ENCODE data around the gene SPOP. TPM values are rescaled to one million over a fixed set of nuclear protein-coding genes. Genes with fewer than 3 reads are reported as not detected.

Gene SPOP
- total RNA-seq, 4 donors from 2014 or later = 72.2 to 81.3 (median 74.7) TPM

DNA sequence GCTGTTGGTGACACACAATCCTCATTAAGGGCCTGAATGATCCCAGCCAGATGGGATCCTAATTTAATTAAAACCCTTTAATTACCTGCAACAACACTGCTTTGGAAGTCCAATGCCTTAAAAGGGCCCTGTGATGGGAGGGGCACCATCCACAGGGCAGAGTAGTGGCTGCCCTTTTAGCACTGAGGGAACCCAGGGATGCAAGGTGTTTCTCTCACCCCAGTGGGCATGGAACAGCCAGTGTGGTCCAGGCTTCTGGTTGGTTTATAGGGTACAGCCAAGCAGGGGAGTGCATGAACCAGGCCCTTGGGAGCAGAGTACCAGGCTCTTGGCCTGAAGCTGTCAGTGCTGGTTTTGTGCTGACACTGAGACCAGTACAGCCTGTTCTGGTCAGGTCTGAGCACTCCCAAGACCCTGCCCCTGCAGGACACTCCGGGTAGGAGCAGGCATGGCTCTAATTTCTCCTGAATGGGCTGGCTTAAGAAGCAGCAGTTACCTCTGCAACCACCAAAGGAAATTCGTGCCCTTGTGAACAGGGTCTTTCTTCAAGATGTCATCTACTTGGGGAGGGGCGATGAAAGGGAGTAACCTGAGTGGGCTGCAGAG lies 92.4 kb downstream of the SPOP start:
- H3K27ac ChIP-seq = no peak overlapping the region
- TF ChIP-seq POLR2A (IDR thresholded peaks at IDR 0.05) = no peak
- TF ChIP-seq, protein P1, sequence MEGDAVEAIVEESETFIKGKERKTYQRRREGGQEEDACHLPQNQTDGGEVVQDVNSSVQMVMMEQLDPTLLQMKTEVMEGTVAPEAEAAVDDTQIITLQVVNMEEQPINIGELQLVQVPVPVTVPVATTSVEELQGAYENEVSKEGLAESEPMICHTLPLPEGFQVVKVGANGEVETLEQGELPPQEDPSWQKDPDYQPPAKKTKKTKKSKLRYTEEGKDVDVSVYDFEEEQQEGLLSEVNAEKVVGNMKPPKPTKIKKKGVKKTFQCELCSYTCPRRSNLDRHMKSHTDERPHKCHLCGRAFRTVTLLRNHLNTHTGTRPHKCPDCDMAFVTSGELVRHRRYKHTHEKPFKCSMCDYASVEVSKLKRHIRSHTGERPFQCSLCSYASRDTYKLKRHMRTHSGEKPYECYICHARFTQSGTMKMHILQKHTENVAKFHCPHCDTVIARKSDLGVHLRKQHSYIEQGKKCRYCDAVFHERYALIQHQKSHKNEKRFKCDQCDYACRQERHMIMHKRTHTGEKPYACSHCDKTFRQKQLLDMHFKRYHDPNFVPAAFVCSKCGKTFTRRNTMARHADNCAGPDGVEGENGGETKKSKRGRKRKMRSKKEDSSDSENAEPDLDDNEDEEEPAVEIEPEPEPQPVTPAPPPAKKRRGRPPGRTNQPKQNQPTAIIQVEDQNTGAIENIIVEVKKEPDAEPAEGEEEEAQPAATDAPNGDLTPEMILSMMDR (IDR thresholded peaks at IDR 0.05) = no peak
- H3K4me3 ChIP-seq = no peak overlapping the region
- no peaks in the 10 kb centered on the region for H3K9me3 ChIP-seq
- H3K4me1 ChIP-seq = no peaks in the 10 kb centered on the region
- DNase-seq = no peak
- no peaks in the 10 kb centered on the region for H3K27me3 ChIP-seq
- H3K36me3 ChIP-seq = no peaks in the 10 kb centered on the region

DNA sequence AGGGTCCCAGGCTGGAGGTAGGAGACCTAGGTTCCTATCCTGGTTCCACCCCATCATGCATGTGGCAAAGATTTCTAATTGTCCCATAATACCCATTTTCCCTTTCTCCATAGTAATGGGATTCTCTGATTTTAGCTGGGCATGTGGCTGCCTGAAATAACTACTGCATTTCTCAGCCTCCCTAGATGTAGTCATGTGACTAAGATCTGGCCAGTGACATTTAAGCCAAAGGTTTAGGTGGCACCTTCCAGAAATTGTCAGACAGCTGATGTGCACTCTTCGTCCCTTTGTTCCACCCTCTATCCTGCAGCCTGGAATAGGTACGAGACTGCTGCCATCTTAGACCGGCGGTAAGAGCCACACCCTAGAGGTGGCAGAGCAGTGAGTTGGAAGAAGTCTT lies 94.0 kb downstream of the SPOP start:
- H3K27ac ChIP-seq = no peak overlapping the region
- H3K9me3 ChIP-seq = no peaks in the 10 kb centered on the region
- TF ChIP-seq, protein P1 (IDR thresholded peaks at IDR 0.05) = no peak
- TF ChIP-seq POLR2A (IDR thresholded peaks at IDR 0.05) = no peak
- no peaks in the 10 kb centered on the region for H3K4me1 ChIP-seq
- H3K27me3 ChIP-seq = no peaks in the 10 kb centered on the region
- no peaks in the 10 kb centered on the region for H3K36me3 ChIP-seq
- DNase-seq = no peak
- H3K4me3 ChIP-seq = no peak overlapping the region

DNA sequence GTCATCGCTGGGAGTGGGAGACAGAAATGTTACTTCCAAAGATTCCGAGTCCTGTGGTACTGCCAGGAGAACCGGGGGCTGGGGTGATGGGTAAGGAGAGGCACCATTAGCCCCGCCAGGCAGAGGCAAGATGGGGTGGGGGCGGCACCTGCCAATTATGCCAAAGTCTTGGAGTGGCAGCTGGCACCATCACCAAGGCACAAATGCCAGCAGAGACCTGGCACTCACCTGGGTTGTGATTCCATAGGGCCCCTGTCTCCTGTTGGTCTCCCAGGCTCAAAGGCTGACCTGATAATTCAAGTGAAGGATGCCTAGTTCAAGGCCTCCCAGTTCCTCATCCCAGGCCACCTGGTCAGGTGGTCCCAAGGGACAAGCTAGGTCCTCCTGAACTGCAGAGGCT lies 94.7 kb downstream of the SPOP start:
- H3K4me3 ChIP-seq = no peak overlapping the region
- no peak for TF ChIP-seq POLR2A (IDR thresholded peaks at IDR 0.05)
- TF ChIP-seq, protein P1 (IDR thresholded peaks at IDR 0.05) = no peak

DNA sequence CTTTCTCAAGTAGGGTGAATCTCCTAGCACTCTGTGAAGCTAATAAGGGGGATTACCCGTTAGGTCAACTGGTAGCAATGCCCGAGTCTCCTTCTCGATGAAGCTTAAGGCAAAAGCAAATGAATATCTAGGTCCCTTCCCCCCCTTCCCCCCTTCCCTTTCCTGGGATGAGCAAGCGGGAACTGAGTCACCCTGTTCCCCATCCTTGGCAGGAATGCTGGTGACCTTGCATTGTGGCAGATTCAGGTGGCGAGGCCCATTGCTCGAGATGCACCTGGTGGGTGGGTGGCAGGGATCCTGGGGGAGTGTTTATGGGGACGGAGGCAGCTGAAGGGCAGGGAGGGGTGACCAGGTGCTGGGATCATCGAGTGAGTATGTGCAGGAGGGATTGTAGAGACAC lies 95.1 kb downstream of the SPOP start:
- H3K9me3 ChIP-seq = no peaks in the 10 kb centered on the region
- H3K27me3 ChIP-seq = no peaks in the 10 kb centered on the region
- H3K27ac ChIP-seq = no peak overlapping the region
- H3K4me1 ChIP-seq = peaks cover 0 to under 1% (median 0%) of the 10 kb centered on the region in 4 donors
- no peaks in the 10 kb centered on the region for H3K36me3 ChIP-seq
- DNase-seq = no peak
- no peak for TF ChIP-seq POLR2A (IDR thresholded peaks at IDR 0.05)
- H3K4me3 ChIP-seq = no peak overlapping the region

More for the DNA sequence above, 94.7 kb downstream of the SPOP start:
- no peaks in the 10 kb centered on the region for H3K27me3 ChIP-seq
- no peaks in the 10 kb centered on the region for H3K9me3 ChIP-seq
- H3K4me1 ChIP-seq = no peaks in the 10 kb centered on the region
- H3K36me3 ChIP-seq = no peaks in the 10 kb centered on the region
- no peak for DNase-seq
- H3K27ac ChIP-seq = no peak overlapping the region

DNA sequence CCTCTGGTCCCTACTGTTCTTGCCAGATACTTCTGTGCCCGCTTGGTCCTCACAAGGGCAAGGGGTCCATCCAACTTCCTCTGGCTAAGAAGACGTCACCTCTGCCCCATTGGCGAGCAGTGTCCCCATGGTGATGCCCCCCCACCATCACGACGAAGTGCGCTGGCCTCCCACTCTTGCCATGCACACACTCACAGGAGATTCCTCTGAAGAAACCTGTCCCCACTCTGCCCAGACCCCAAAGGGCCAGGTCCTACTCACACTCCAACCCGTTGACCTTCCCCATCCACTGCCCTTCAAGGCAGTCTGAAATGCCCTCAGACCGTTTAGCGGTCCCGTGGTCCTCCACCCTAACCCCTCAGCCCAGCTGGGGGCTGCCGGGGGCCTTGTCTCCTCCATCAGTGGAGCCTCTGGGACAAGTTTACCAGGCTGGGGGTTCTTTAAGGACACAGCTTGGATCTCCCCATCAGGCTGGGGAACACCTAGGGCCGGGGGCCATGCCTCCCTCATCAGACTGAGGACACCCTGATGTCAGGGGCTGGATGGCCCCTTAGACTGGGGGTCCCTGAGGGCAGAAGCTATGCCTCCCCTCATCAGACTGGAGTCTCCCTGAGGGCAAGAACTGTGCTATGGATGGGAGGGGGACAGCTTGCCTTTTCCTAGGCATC lies 95.7 kb downstream of the SPOP start:
- no peaks in the 10 kb centered on the region for H3K27me3 ChIP-seq
- H3K4me3 ChIP-seq = no peak overlapping the region
- no peak overlapping the region for H3K27ac ChIP-seq
- no peak for TF ChIP-seq POLR2A (IDR thresholded peaks at IDR 0.05)
- TF ChIP-seq, protein P1 (IDR thresholded peaks at IDR 0.05) = no peak
- H3K36me3 ChIP-seq = no peaks in the 10 kb centered on the region
- peaks cover 0 to 7% (median 0%) of the 10 kb centered on the region in 4 donors for H3K4me1 ChIP-seq
- H3K9me3 ChIP-seq = no peaks in the 10 kb centered on the region
- peak in 1 of 3 donors; percentile 38 for DNase-seq

DNA sequence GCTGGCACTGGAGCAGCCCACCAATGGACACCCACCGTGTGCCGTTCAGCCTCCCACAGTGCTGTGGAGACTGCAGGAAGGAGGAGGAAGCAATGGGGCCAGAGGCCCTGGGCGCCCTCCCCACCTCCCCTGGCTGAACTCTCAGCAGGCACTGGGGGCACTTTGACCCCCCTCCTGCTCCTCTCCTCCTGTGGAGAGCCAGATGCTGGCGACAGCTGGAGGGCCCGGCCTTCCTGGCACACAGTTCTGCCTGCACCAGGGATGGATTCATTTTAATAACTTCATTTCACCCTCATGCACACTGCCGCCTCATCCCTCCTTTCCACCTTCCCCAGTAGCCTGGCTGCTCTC lies 96.3 kb downstream of the SPOP start:
- peaks cover 0 to 12% (median 3%) of the 10 kb centered on the region in 4 donors for H3K4me1 ChIP-seq
- H3K27ac ChIP-seq = no peak overlapping the region
- no peaks in the 10 kb centered on the region for H3K9me3 ChIP-seq
- no peak for DNase-seq
- no peaks in the 10 kb centered on the region for H3K36me3 ChIP-seq
- H3K4me3 ChIP-seq = no peak overlapping the region
- TF ChIP-seq, protein P1 (IDR thresholded peaks at IDR 0.05) = no peak
- TF ChIP-seq POLR2A (IDR thresholded peaks at IDR 0.05) = no peak
- H3K27me3 ChIP-seq = peaks cover 0 to 6% of the 10 kb centered on the region in 2 donors
